Measurements from ENCODE around the gene NCR3LG1.
A peak's percentile ranks its signal among the peaks of the same experiment; 100 is the strongest.

NCR3LG1 gene

DNA sequence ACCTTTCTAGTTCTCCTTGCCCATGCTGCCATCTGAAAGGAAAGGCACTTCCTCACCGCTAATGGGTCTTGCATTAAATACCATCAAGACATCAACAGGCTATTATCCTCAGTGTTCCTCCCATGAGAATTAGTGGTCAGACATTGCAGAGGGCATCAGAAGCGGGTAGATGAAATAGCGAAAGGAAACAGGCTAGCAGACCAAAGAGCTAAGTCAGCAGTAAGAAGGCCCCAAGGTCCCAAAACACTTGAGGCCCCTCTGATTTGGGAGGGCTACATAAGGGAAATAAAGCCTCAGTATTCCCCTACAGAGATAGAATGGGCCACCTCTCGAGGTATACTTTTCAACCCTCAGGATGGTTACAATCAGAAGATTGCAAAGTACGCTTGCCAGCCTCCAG lies 23.9 kb downstream of the NCR3LG1 start:
- DNase-seq = no peak

DNA sequence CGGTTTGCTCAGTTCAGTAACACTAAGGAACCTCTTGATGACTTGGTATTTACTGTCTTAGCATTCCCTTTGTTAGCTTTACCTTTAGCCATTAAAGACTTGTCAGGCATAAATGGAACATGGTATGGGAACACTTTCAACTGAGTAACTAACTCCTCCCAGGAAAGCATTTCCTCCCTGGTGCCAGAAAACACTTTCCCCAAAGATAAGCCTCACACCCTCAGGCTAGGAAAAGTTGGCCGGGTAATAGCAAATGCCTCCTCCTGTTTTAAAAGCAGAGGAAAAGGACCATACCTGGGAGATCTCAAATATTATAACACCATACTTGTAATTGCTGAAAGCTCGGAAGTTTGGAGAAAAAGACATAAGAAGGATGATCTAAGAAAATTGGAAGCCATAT lies 24.9 kb downstream of the NCR3LG1 start:
- DNase-seq = no peak

DNA sequence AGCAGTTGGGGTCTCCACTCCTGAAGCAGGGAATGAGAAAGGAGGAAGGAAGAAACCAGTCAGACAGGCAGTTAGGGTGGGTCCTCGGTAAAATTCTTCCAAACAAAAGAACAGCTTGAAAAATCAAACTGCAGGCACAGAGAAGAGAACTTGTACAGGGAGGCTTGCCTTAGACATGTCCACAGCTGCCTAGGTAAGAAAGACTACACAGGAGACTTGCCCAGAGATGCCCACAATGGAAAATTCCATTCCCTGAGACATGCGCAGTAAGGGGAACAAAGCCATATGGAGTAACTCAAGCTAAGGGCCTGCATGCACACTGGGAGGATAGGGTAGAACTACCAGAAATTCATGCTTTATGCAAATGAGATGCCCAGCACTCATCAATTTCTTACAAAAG lies 27.1 kb downstream of the NCR3LG1 start:
- no peak for DNase-seq

DNA sequence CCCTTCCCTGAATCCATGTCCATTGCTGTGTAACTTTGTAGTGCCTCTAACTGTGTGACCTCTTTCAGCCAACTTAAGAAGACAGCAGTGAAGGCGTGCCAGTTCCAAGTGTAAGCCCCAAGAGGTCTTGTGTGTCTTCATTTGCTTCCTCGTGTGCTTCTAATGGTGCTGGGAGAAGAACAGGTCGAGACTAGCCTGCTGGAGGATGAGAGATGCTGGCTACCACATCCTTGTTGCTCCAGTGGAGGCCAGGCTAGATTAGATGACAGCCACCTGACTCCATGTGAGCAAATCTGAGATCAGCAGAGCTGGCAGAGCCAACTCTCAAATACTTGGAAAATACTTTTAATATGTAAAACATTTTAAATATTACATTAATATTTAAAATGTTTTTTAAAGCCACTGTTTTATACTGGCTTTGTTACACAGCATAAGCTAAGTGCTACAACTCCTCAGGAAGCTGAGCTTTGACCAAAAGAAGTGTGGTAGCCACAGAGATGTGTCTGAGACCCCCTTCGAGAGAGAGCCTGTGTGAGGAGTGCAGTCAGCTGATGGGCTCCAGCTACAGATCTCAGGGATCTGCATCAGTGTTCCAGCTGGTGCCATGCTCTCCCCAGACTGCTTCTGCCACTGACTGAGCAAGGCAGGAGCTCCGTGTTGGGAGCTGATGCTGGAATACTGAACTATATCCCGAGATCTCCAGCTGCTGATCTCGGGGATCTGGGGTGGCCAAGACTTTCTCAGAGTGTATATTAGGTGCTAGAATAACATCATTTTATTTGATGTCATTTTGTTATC lies 28.0 kb downstream of the NCR3LG1 start:
- no peak for DNase-seq

DNA sequence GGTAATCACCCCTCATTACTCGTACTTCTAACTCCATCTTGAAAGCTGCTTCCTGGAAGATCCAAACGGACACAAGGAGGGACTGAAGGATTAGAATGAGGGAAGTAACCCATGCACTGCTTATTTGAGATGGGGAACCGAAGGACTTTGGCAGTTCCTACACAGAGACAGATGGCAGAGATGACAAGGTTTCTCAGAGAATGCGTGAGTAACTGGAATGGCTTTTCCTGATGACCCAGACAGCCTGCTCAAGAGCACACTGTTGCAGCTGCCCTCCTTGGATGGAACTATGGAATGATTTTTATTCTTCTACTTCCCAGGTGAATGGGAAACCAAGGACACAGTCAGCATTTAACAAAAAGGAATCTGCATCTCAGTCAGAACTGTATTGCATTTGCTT lies 29.6 kb downstream of the NCR3LG1 start:
- DNase-seq = no peak

DNA sequence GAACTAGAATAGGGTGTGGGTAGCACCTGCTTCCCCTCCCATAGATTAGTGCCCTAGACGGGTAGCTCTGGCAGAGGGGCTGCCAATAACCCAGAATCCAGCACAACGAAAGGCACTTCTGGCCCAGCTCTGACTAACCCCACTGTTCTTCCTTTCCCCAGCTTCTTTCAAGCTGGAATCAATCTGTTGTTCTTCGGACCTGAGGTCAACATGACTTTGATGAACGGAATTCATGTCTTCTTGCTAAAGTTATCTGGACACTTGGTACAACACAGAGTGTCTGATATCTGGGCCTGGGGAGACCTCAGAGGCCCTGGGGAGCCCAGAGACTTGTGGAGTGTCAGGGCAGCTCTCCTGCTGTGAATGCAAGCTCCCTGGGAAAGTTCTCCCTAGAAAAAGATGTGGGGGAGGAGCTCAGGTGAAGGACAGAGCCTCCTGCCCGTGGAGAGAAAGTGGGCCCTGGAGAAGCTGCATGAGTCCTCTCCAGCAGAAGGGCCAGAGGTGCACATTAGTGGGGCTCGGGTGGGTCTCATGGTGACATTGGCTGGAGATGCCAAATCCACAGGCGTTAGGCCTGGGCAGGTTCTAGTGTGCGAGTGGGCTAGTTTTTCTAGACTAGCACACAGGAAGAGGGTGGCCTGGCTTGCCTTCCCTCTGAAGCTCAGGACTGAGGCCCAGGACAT lies 30.6 kb downstream of the NCR3LG1 start:
- DNase-seq = no peak

DNA sequence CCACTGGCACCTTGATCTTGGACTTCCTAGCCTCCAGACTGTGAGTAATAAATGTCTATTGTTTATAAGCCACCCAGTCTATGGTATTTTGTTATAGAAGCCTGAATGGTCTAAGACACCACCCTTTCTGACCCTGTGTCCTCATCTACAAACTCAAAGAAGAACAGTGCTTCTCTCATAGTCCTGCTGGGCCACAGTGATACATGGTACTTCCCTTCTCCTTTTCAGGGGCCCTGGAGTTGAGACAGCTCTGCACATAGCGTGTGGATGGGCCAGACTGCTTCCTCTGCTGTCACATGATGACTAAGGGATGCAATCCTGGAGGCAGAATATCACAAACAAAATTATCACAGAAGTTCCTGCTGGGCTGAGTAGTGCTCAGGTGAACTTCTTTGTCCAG lies 31.9 kb downstream of the NCR3LG1 start:
- DNase-seq = no peak

DNA sequence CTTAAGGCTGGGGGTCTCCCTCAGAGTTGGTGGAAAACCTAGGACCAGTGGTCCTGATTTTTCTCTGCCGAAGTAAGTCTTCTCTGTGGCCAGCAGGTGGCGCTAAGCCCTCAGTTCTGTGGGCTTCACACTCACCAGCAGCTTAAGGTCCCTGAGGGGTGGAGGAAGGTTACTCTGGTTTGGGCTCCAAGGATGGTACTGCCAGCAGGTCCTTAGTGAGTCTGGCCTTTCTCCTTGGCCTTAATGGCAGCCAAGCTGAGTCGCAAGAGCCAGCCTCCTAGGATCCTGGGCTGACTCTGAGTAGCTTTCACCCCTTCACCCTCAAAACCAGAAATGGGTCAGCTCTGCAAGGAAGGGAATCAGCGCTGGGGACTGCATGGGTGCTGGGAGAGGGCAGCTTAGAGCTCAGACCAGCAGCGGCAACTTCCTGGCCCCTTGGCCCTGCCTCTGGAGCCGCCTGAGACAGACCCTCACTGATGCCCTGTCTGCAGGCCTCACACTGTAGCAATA lies 32.5 kb downstream of the NCR3LG1 start:
- DNase-seq = peak; percentile 76

DNA sequence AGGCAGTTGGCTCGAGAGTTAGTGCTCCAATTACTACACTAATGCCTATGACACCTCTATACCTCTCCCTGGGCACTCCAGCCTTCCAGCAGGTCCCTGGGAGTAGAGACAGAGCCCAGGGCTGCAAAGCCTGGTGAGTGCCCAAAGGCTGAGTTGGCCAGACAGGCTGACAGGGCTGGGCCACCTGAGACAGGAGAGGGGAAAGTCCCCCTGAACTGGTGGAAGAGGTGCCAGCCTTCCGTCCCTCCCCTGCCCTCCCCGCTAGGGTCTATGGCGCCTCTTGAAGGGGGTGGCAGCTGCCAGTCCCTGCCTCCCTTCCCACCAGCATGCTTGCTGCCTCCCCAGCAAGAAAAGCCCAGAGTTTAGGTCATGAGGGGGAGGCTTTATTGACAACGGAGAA lies 33.9 kb downstream of the NCR3LG1 start:
- DNase-seq = no peak

DNA sequence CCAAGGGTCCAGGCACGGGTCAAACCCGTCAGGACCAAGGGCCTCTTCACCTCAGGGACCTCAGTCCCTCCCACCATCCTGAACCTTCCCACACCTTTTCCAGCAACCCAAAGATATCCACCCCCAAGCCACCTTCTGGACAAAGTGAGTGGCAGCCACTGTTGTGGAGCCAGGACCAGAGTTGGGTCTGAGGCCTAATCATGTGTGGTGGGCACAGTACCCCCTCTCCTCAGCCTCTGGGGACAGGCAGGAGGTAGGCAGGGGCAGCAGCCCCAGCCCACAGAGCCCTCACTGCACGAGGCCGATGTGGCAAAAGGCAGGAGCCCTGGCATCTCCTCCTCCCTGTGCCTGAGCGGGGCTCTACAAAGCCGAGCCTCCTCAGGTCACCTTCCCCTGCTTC lies 34.3 kb downstream of the NCR3LG1 start:
- DNase-seq = no peak

DNA sequence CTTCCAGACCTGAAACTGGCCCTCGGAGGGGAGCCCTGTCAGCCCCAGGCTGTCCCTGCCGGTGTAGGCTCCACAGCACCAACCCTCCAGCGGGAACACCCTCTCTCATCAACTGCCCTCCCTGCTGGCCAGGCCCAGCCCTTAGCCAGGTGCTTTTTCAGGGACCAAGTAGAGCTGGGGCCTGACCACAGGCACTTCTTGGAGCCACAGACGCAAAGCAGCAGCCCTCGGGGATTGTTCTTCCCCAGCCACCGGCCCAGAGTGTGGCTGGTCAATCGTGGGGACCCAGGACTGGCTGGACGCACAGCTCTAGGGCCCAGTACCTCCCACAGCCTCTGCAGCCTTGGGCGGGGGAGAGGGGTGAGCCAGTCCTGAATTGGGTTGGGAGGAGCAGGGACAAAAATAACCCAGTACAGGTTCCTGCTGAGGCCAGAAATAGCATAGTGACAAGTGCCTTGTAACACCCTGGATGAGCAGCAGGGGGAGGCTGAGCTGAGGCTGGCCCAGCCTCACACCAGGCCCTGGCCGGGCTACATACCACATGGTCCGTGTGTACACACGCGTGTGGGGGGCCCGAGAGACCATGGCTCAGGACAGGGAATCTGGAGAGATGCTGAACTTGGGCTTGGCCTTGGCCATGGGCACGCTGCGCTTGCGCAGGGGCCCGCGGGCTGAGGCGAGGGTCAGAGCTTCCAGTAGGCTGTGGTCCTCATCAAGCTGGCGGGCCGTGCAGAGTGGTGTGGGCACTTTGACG lies 34.9 kb downstream of the NCR3LG1 start:
- DNase-seq = peak; percentile 60

DNA sequence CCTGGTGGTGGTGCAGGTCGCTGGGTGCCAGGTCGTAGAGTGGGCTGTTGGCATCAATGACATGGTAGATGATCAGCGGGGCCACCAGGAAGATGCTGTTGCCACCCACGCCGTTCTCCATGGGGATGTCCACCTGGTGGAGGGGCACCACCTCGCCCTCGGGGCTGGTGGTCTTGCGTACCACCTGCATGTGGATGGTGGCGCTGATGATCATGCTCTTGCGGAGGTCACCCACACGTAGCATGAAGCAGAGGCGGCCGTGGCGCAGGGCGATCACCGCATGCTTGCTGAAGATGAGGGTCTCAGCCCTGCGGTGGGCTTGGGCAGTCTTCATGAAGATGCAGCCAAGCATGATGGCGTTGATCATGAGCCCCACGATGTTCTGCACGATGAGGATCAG lies 35.7 kb downstream of the NCR3LG1 start:
- DNase-seq = no peak

DNA sequence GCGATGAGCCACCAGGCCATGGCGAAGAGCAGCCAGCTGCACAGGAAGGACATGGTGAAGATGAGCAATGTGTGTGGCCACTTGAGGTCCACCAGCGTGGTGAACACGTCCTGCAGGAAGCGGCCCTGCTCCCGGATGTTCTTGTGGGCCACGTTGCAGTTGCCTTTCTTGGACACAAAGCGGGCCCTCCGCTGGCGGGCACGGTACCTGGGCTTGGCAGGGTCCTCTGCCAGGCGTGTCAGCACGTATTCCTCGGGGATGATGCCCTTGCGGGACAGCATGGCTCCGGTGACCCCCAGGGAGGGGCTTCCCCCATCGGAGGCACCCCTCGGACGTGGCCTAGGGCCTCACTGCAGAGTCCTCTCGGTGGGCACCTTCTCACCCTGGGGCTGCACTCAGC lies 36.2 kb downstream of the NCR3LG1 start:
- DNase-seq = no peak

DNA sequence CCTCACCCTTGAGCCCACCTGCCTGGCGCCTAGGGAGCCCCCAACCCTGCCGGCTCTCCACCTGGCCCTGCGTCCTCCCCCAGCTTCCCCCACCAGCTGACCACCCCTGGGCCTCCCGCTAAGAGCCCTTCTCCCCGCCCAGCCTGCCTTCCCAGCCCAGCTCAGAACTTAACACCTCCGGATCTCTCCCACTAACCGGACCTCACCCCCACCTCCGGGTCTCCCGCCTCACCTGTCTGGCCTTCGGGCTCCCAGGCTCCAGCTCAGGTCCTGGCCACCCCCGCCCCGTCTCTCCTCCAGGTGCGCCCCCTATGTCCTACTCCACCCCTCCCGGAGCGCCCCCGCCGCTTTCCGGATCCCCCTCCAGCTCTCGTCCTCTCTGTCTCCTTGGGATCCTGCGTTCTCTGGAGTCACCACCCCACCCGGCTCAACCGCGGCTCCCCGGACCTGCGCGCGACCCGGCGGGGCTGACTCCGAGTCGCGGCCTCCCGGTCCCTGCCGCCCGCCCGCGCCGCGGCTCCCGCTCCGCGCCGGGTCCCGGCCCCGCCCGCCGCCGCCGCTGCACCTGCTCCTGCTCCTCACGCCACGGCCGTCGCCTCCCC lies 37.1 kb downstream of the NCR3LG1 start, which contains the start of gene KCNJ11:
Gene KCNJ11, minus strand, starts transcription at position 51 of the 602 bp plus-strand sequence. CDS start 568 bp downstream, outside the sequence.
- peak; percentile 51 for DNase-seq

DNA sequence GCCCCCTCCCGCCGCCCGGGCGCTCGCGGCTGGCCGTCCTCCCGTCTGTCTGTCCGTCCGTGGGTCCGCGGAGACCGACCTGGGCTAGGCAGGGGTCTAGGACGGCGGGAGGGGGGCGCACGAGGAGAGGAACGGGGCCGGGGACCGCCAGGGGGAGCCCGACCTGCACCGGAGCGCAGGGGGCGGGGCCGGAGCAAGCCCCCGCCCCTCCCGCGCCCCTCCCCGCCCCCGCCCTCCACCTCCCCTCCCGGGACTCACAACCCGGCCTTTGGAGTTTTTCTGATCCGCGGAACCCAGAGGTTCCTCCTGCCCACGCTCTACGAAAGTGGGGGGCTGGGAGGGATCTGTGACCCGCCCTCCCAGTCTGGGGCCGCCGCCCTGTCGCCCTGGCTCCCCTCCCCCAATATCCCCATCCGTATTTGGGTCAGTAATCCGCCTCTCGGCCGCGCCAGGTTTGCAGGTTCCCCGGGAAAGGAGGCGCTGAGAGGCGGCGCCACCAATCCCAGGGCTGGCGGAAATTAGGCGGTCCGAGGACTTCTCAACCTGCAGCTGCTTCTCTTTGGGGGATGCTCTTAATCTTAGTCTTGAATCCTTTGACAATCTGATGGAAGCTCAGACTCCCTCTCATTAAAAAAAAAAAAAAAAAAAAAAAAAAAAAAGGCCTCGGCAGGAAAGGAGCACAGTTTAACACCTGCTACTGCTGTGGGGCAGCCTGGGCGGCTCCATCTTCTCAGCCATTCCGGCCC lies 37.8 kb downstream of the NCR3LG1 start:
- DNase-seq = peak; percentile 80

DNA sequence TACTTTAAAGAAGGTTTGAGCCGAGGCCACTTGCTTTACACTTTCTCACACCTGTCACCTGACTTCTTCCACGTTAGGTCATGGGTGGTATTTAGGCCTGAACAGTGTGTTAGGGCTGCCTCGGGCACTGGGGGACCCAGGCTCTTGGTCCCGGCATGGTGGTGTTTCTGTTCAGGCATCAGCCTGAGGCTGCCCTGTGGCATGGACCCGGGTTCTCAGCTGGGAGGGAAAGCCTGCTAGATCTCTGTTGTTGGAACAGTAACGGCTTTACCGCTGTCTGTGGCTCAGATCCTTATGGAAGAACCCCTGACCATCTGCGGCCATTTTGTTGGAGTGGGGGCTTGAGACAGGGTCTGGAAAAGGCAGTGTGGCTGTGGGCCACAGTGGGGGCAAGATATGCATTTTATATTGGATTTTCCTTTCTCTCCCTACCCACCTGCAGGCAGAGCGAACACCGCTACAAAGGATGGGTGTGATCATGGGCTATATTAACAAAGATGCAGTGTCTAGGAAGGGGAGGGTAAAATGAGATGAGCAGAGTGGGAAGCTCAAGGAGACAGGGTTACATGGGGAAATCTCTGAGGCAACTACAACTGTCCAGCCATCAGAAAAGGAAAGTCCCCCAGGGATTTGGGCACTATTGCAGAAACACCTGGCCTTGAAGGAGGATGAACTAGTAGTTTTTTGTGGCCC lies 38.5 kb downstream of the NCR3LG1 start:
- no peak for DNase-seq

DNA sequence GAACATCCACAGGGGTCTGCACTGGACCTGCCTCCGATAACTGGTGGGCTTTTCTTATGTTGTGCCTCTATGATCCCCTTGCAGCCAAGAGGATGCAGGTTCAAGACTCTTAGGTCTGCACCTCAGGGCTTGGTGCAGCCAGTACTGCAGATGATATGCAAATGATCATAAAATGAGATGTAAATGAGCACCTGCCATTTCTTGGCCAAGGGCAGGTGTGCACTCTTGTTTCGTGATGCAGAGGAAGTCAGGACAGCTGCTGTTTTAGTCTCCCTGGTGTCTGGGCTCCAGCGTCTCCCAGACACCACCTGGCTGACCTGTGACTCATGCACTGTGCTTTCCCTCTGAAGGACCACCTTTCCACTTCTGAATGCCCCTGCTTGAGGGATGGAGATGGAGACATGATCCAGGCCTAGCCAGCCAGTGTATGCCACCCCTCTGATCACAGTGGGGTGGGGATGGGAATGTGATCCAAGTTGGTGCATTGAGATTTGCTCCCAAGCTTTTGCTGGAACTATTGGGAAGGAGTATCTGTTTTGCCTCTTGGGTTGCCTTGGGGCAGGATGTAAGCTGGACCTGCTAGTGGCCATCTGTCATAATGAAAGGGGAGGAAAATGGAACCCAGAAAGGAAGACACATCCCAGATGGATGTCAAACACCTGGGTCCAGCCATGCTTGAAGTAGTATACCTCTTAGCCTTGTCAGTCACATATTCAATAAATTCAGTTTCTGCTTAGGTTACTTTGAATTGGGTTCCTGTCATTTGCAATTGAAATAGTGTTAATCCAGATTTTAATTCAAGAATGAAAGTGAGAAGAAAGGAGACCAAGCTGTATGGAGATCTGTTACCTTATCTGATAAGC lies 40.1 kb downstream of the NCR3LG1 start:
- DNase-seq = no peak

DNA sequence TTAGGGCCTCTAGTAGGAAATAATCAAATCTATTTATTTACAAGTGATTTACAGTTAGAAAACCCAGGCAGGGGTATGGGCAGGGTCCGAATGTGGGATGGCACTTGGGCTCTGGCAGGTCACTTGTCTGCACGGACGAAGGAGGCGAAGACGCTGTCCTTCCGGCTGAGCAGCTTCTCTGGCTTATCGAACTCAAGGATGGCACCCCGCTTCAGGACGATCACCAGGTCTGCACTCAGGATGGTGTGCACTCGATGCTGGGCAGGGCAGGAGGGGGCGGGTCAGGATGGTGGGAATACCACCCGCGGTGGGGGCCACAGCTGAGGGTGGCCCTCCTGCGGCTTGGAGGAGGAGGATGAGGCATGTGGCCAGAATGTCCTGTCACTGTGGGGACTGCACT lies 41.3 kb downstream of the NCR3LG1 start:
- DNase-seq = no peak

DNA sequence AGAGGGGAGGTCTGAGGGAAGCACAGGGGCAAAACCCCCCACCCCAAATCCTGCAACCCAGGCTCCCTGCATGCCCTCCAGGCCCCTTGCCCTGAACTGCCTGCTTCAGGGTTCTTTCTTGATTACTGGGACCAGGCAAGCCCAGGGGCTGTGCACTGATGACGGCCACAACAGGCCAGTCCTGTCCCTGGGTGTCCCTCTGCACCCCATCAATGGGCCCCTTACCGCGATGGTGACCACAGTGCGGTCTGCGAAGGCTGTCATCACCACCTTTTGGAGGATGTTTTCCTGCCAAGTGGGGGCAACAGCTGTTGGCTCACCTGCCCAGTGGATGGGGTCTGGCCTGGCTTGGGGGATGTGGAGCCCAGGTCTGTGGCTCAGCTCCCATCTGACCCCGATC lies 41.9 kb downstream of the NCR3LG1 start:
- no peak for DNase-seq

DNA sequence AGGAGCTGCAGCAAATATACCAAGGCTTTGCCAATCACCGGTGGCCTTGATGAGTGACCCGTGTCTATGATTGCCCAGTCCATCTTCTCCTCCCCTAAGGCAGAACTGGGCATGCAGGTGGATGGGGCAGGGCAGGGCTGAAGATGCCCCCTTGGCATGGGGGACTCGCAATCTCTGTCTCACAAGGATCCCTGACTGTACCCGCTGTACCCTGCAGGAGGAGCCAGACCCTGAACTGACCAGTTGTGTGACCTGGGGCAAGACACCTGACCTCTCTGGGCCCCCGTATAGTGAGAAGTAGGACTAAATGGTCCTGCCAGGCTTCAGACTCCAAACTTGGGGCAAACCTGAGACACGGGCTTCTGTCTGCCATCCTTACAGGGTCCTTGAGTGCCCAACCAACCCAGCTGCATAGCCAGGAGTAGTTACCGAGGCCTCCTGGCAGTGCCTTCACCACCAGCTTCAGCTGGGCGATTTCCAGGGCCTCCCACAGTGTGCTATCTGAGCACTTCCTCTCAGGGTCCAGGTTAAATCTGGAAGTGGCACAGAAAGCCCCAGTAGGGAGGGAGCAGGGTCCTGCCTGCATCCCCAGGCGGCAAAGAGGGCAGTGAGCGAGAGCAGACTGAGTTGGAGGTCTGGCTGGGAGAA lies 43.3 kb downstream of the NCR3LG1 start:
- DNase-seq = no peak

All from NCI-H2107 (cell line).